ENCODE measurements around the gene KRTAP10-7. TPM values are rescaled to one million over a fixed set of nuclear protein-coding genes. Genes with fewer than 3 reads are reported as not detected.

KRTAP10-7 gene
- total and polyA plus RNA-seq, 2 of the 13 experiments (the other 11 are each of a cell fraction or from before 2014, with no cell fraction given) = not detected

- in situ Hi-C loops (cut with HindIII; ENCODE audit: extremely low pct_ligation_motif_present, low pct_unique_long_range_greater_than_20kb) = no loop called here
- Histone ChIP-seq H3K79me2 (ENCODE audit: insufficient read depth, low read length) (no peaks in the 10 kb centered on the region), H3K9ac (ENCODE audit: insufficient read depth, low read depth, low read length) (no peak overlapping the region), H3K9me3 (ENCODE audit: low read length) (no peaks in the 10 kb centered on the region), H3K27ac (ENCODE audit: extremely low read length, insufficient read depth, low read length) (no peak overlapping the region), H3K4me2 (ENCODE audit: low read depth, low read length) (no peak overlapping the region), H3K4me1 (ENCODE audit: insufficient read depth, low read length) (no peaks in the 10 kb centered on the region), H3K36me3 (replicated peaks in 1 of 2; ENCODE audit: control insufficient read depth in 1 of 2, insufficient read depth in 2 of 2, low read length in 2 of 2) (no peaks in the 10 kb centered on the region), H4K20me1 (ENCODE audit: insufficient read depth, low read length) (no peaks in the 10 kb centered on the region), H3K4me3 (replicated peaks in 1 of 3; ENCODE audit: insufficient read depth in 1 of 3, low read depth in 2 of 3, low read length in 3 of 3) (no peak overlapping the region), H2AFZ (ENCODE audit: low read length) (no peak overlapping the region), H3K27me3 (ENCODE audit: control insufficient read depth in 1 of 2, insufficient read depth in 2 of 2, low read length in 2 of 2) (peaks cover 0 to 11% of the 10 kb centered on the region in 2 experiments; a peak in 2 of 5 replicates)
- BruUV-seq (replicated peaks) = no TSS peak
- 50% methylated on average over 21 of the region's 30 CpGs for WGBS (ENCODE audit: low lambda C conversion rate)
- POLR2A ChIA-PET = no interaction called here
- ATAC-seq (no peak), DNase-seq (ENCODE audit: low spot score) (no peak), FAIRE-seq (no peak)
- intact Hi-C loops (cut with micrococcal nuclease; ENCODE audit: unreplicated experiment) = no loop called here
- CTCF ChIA-PET (ENCODE audit: low intra/inter-chr PET ratio, low total read pairs) = no interaction called here
- TF ChIP-seq THAP9 (CRISPR knock-in tag; IDR thresholded peaks at IDR 0.05; ENCODE audit: borderline replicate concordance) (no peak), ATAD3A (CRISPR knock-in tag; IDR thresholded peaks at IDR 0.05) (no peak), ZNF333 (CRISPR knock-in tag; IDR thresholded peaks at IDR 0.05; ENCODE audit: borderline replicate concordance) (no peak), ZNF326 (CRISPR knock-in tag; IDR thresholded peaks at IDR 0.05; ENCODE audit: borderline replicate concordance) (no peak), SMAD9 (CRISPR knock-in tag; IDR thresholded peaks at IDR 0.05) (no peak), TBX2 (CRISPR knock-in tag; IDR thresholded peaks at IDR 0.05; ENCODE audit: borderline replicate concordance) (no peak), ZNF609 (CRISPR knock-in tag; IDR thresholded peaks at IDR 0.05; ENCODE audit: borderline replicate concordance) (no peak), FOSL1 (CRISPR knock-in tag; IDR thresholded peaks at IDR 0.05; ENCODE audit: borderline replicate concordance) (no peak), EP300 (IDR thresholded peaks at IDR 0.05; ENCODE audit: low read depth in 2 of 2, low read length in 2 of 2) (no peak), EP300 (CRISPR knock-in tag; IDR thresholded peaks at IDR 0.05; ENCODE audit: borderline replicate concordance) (no peak), ZNF687 (CRISPR knock-in tag; IDR thresholded peaks at IDR 0.05) (no peak)
Measured at GRCh38 chr21:44557491-44558328, 42.7 kb upstream of the KRTAP10-7 start.

All from HepG2 (cell line).